Activated CD4-positive, alpha-beta T cell treated with anti-CD3 and anti-CD28 coated beads, Interleukin-2, amount 50 U/mL, for 16 hours (primary cell): ENCODE measurements around the gene SH2D6.
A peak's percentile ranks its signal among the peaks of the same experiment; 100 is the strongest.
"Not testable (repeated sequence)": the region's sequence is repeated elsewhere in the genome, so short reads cannot be mapped to it uniquely, and the experiment has no call there.

ENCODE experiments used
- DNase-seq: peaks from one replicate; pipeline ENCODE4 v3.0.0-alpha.2; 2020

SH2D6 gene

GRCh38 chr2:85422072-85422457 lies 3.6 kb downstream of the SH2D6 start:
- DNase-seq, result no peak

GRCh38 chr2:85423525-85423924 lies 5.0 kb downstream of the SH2D6 start:
- no peak for DNase-seq

- no peak for DNase-seq
Measured at GRCh38 chr2:85425588-85425987, 7.1 kb downstream of the SH2D6 start.

- no peak for DNase-seq
Measured at GRCh38 chr2:85427300-85427835, 8.9 kb downstream of the SH2D6 start.

- no peak for DNase-seq
Measured at GRCh38 chr2:85428343-85428881, 9.9 kb downstream of the SH2D6 start.

GRCh38 chr2:85429213-85429923 lies 10.9 kb downstream of the SH2D6 start:
- no peak for DNase-seq

GRCh38 chr2:85429924-85430289 lies 11.4 kb downstream of the SH2D6 start:
- DNase-seq, result no peak

GRCh38 chr2:85430752-85431569 lies 12.4 kb downstream of the SH2D6 start:
- no peak for DNase-seq

GRCh38 chr2:85431570-85432205 lies 13.2 kb downstream of the SH2D6 start:
- DNase-seq, result no peak

- DNase-seq, result no peak
Measured at GRCh38 chr2:85433511-85434089, 15.1 kb downstream of the SH2D6 start.

- no peak for DNase-seq
Measured at GRCh38 chr2:85434696-85435095, 16.2 kb downstream of the SH2D6 start.

- DNase-seq, result no peak
Measured at GRCh38 chr2:85435220-85435958, 16.9 kb downstream of the SH2D6 start.

GRCh38 chr2:85435981-85436835 lies 17.7 kb downstream of the SH2D6 start:
- DNase-seq, result no peak

- no peak for DNase-seq
Measured at GRCh38 chr2:85436836-85437487, 18.4 kb downstream of the SH2D6 start.

GRCh38 chr2:85437488-85438200 lies 19.1 kb downstream of the SH2D6 start:
- peak; percentile 86 for DNase-seq

GRCh38 chr2:85438201-85439024 lies 19.9 kb downstream of the SH2D6 start:
- no peak for DNase-seq

- DNase-seq, result no peak
Measured at GRCh38 chr2:85439025-85439472, 20.5 kb downstream of the SH2D6 start.

- not testable (repeated sequence) for DNase-seq
Measured at GRCh38 chr2:85439569-85439968, 21.1 kb downstream of the SH2D6 start.

- peak; percentile 79 for DNase-seq
Measured at GRCh38 chr2:85439986-85440385, 21.5 kb downstream of the SH2D6 start.
